Chondrocyte (in vitro differentiated cells): ENCODE measurements around the gene SIN3A. TPM values are rescaled to one million over a fixed set of nuclear protein-coding genes. Genes with fewer than 3 reads are reported as not detected.
"Not testable (repeated sequence)": the region's sequence is repeated elsewhere in the genome, so short reads cannot be mapped to it uniquely, and the experiment has no call there.

Source experiments
- DNase-seq: peaks from one replicate; pipeline ENCODE4 v3.0.0; 2021; ENCODE audit warnings: mixed read lengths, low spot score
- H3K27ac Mint-ChIP-seq: one replicate; pipeline ENCODE4 v1.8.0; 2021; ENCODE audit warnings: mild to moderate bottlenecking, moderate library complexity, mixed read lengths; ENCODE audit not compliant: unreplicated experiment
- H3K27me3 Mint-ChIP-seq: 2 replicates; pipeline ENCODE4 v1.8.0; 2021; ENCODE audit warnings: low read depth, mixed read lengths
- H3K36me3 Mint-ChIP-seq: 2 replicates; pipeline ENCODE4 v1.8.0; 2021; ENCODE audit warnings: low read depth, mixed read lengths
- H3K4me1 Mint-ChIP-seq: 2 replicates; pipeline ENCODE4 v1.8.0; 2021; ENCODE audit warnings: low read depth, mild to moderate bottlenecking, mixed read lengths
- H3K4me3 Mint-ChIP-seq: one replicate; pipeline ENCODE4 v1.8.0; 2021; ENCODE audit warnings: mild to moderate bottlenecking, moderate library complexity, mixed read lengths; ENCODE audit not compliant: unreplicated experiment
- H3K9me3 Mint-ChIP-seq: 2 replicates; pipeline ENCODE4 v1.8.0; 2021; ENCODE audit warnings: low read depth, mixed read lengths
- CTCF ChIP-seq: fragments of 200-600 bp; sonication (generic); IDR thresholded peaks from 2 replicates; pipeline ENCODE4 v1.5.0; 2021; ENCODE audit warnings: antibody characterized with exemption, mild to moderate bottlenecking, moderate library complexity
- long read RNA-seq: library from polyadenylated mRNA; stranded (forward); transcript quantifications from one replicate; pipeline ENCODE4 v2.0.0, GENCODE V29; 2021
- total RNA-seq: library from RNA; stranded (reverse); gene quantifications from 3 replicates; pipeline ENCODE4 v1.2.1, GENCODE V29; 2021

SIN3A gene
- 39.3 to 50.9 TPM (median 44.9 TPM) in 3 replicates for total RNA-seq
- long read RNA-seq, full-length matches to known transcripts: 17 of 28 reads
- long read RNA-seq, partial matches to known transcripts: 4 of 28 reads
- long read RNA-seq, other reads (novel, unspliced or antisense): 7 of 28 reads

DNA sequence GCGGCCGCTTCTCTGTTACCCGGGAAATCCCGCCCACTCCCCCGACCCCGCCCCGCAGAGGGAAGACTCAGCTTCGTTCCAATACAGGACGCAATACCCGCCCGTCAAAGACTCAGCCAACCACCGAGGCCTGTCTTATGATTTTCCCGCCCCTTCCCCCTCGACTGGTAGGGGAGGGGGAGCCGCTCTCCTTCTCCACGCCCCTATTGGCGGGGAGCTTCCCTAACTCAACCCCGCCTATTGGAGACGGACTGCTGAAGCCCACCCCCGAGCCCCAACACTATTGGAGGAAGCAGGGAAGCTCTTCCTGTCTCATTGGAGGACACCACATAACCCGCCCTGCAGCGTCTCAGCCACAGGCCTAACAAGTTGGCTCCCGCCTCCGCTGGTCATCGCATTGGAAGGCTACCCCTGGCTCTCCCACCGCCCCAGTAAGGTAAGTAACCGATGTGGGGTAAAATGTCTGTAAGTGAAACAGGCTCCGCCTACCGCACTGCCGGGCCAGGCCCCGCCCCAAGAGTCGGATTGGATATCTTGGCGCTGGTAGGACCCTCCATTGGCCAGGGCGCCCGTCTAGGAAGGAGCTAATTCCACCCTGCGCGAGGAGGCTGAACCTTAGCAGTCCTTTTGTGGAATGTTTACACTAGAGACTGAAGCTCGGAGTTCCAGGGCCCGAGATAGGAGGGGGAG lies at the start of gene SIN3A:
TSS of gene SIN3A (minus strand) at position 17 of the 690 bp plus-strand sequence. CDS start 21,315 bp downstream, outside the sequence.
- Mint-ChIP-seq H3K4me3 (peak within 1 kb of the TSS; percentile 96), H3K27me3 (no peaks in the 10 kb centered on the region), H3K36me3 (no peaks in the 10 kb centered on the region), H3K4me1 (peaks cover 33% of the 10 kb centered on the region), H3K27ac (peak within 1 kb of the TSS; percentile 98), H3K9me3 (no peaks in the 10 kb centered on the region)
- TF ChIP-seq CTCF: no peak
- peak; percentile 100 for DNase-seq

DNA sequence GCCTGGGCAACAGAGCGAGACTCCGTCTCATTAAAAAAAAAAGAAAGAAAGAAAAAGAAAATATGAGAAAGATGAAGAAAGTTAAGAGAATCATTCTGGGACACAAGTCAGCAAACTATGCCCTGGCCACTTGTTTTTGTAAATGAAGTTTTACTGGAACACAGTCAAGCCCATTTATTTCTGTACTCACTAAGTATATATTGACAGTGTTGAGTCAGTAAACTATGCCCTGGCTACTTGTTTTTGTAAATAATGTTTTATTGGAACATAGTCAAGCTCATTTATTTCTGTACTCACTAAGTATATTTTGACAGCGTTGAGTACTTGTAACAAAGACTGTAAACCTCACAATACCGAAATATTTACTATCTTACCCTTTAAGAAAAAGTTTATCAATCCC lies 42.2 kb upstream of the SIN3A start:
- no peaks in the 10 kb centered on the region for H3K9me3 Mint-ChIP-seq

GRCh38 chr15:75483961-75484360 lies 32.5 kb upstream of the SIN3A start:
- DNase-seq: no peak
- no peak for TF ChIP-seq CTCF
- Mint-ChIP-seq H3K4me3 (no peak overlapping the region), H3K4me1 (no peaks in the 10 kb centered on the region), H3K9me3 (peaks cover 9% of the 10 kb centered on the region), H3K36me3 (peaks cover 16% of the 10 kb centered on the region), H3K27ac (no peak overlapping the region), H3K27me3 (no peaks in the 10 kb centered on the region)

More for the DNA sequence above, 42.2 kb upstream of the SIN3A start:
- no peak for DNase-seq
- Mint-ChIP-seq H3K36me3 (peaks cover 24% of the 10 kb centered on the region), H3K4me1 (no peaks in the 10 kb centered on the region), H3K4me3 (no peak overlapping the region), H3K27me3 (no peaks in the 10 kb centered on the region), H3K27ac (no peak overlapping the region)
- TF ChIP-seq CTCF: no peak

DNA sequence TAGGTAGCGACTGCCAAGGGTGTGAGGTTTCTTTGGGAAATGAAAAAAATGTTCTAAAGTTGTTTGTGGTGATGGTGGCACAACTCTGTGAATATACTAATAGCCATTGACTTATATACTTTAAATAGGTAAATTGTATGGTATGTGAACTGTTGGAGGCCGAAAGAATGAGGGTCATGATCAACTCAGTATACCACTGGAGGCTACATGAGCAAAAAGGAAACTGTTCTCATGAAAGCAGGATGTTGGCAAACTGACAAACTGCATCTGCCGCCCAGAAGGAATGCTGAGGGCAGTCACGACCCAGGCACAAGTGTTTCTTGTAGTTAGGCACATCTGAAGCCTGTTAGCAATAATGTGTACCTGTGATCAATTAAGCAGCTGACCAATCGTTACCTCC lies 32.1 kb upstream of the SIN3A start:
- not testable (repeated sequence) for DNase-seq, H3K4me1 Mint-ChIP-seq, H3K27me3 Mint-ChIP-seq, H3K4me3 Mint-ChIP-seq, H3K9me3 Mint-ChIP-seq
- Mint-ChIP-seq H3K36me3 (peaks cover 18% of the 10 kb centered on the region), H3K27ac (peak overlapping the region; percentile 45)

DNA sequence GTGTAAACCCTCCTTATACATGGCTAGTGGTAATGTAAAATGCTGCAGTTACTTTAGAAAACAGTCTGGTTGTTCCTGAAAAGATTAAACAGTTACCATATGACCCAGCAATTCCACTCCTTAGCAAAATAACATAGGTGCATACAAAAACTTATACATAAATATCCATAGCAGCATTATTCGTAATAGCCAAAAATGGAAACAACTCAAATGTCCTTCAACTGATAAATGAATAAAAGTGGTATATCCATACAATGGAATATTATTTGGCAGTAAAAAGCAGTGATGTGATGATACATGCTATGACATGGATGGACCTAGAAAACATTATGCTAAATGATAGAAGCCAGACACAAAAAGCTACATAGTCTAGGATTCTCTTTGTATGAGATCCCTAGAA lies 31.6 kb upstream of the SIN3A start:
- Mint-ChIP-seq H3K4me3 (no peak overlapping the region), H3K4me1 (no peaks in the 10 kb centered on the region), H3K9me3 (peaks cover 9% of the 10 kb centered on the region), H3K27ac (peak overlapping the region; percentile 45), H3K36me3 (peaks cover 21% of the 10 kb centered on the region), H3K27me3 (no peaks in the 10 kb centered on the region)
- no peak for DNase-seq
- no peak for TF ChIP-seq CTCF

DNA sequence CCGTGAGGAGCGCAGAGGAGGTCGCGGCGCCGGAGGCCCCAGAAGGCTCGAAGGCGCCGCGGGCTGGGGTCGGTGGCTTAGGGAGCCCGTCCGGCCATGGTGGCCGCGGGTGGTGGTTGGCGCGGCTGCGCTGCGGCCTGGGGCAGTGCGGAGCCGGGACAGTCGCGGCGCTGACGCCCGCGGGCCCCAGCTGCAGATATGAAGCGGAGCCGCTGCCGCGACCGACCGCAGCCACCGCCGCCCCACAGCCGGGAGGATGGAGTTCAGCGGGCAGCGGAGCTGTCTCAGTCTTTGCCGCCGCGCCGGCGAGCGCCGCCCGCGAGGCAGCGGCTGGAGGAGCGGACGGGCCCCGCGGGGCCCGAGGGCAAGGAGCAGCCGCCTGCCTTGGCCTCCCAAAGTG lies 29.0 kb upstream of the SIN3A start:
- not testable (repeated sequence) for H3K4me3 Mint-ChIP-seq, H3K27ac Mint-ChIP-seq, H3K4me1 Mint-ChIP-seq, H3K9me3 Mint-ChIP-seq, H3K27me3 Mint-ChIP-seq, DNase-seq
- peaks cover 20% of the 10 kb centered on the region for H3K36me3 Mint-ChIP-seq
